Measurements from ENCODE around the gene HNF4A. TPM values are rescaled to one million over a fixed set of nuclear protein-coding genes. Genes with fewer than 3 reads are reported as not detected.

Gene HNF4A
- total RNA-seq, 1 experiment from 2014 or later: not detected

DNA sequence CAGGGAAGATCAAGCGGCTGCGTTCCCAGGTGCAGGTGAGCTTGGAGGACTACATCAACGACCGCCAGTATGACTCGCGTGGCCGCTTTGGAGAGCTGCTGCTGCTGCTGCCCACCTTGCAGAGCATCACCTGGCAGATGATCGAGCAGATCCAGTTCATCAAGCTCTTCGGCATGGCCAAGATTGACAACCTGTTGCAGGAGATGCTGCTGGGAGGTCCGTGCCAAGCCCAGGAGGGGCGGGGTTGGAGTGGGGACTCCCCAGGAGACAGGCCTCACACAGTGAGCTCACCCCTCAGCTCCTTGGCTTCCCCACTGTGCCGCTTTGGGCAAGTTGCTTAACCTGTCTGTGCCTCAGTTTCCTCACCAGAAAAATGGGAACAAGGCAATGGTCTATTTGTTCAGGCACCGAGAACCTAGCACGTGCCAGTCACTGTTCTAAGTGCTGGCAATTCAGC is 68.6 kb downstream of the HNF4A start:
- DNase-seq (ENCODE audit: low read depth): no peak

DNA sequence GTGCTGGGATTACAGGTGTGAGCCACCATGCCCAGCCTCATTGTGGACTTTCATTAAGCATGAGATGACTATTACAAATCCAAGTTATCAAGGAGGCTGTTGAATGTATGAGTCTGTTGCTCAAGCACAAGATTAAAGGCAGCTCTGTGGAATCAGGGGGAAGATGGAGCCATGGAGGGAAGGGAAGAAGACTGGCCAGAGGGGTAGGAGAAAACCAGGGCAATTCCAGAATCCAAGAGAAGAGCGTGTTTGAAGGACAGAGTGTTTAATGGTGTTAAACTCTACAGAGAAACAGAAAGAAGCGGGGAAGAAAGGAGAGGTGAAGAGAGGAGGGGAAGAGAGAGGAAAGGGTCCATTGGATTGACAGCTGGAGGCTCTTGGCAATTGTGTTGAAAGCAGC is 70.4 kb downstream of the HNF4A start:
- no peak for DNase-seq (ENCODE audit: low read depth)

GRCh38 chr20:44426879-44427790 is 71.6 kb downstream of the HNF4A start:
- DNase-seq (ENCODE audit: low read depth): no peak

- no peak for DNase-seq (ENCODE audit: low read depth)
Observed at GRCh38 chr20:44427804-44428173, 72.3 kb downstream of the HNF4A start.

GRCh38 chr20:44428174-44429016 is 72.9 kb downstream of the HNF4A start:
- DNase-seq (ENCODE audit: low read depth): no peak

- DNase-seq (ENCODE audit: low read depth): no peak
Observed at GRCh38 chr20:44429017-44429339, 73.5 kb downstream of the HNF4A start.

DNA sequence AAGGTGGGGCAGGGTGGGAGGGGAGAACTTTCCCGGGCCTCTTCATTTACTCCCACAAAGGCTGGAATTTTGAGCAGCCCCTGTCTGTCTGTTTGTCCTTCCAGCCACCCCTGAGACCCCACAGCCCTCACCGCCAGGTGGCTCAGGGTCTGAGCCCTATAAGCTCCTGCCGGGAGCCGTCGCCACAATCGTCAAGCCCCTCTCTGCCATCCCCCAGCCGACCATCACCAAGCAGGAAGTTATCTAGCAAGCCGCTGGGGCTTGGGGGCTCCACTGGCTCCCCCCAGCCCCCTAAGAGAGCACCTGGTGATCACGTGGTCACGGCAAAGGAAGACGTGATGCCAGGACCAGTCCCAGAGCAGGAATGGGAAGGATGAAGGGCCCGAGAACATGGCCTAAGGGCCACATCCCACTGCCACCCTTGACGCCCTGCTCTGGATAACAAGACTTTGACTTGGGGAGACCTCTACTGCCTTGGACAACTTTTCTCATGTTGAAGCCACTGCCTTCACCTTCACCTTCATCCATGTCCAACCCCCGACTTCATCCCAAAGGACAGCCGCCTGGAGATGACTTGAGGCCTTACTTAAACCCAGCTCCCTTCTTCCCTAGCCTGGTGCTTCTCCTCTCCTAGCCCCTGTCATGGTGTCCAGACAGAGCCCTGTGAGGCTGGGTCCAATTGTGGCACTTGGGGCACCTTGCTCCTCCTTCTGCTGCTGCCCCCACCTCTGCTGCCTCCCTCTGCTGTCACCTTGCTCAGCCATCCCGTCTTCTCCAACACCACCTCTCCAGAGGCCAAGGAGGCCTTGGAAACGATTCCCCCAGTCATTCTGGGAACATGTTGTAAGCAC is 74.1 kb downstream of the HNF4A start:
- no peak for DNase-seq (ENCODE audit: low read depth)

GRCh38 chr20:44430270-44431065 is 75.0 kb downstream of the HNF4A start:
- DNase-seq (ENCODE audit: low read depth): no peak

- no peak for DNase-seq (ENCODE audit: low read depth)
Observed at GRCh38 chr20:44431118-44431501, 75.6 kb downstream of the HNF4A start.

- DNase-seq (ENCODE audit: low read depth): peak; percentile 26
Observed at GRCh38 chr20:44431502-44432234, 76.2 kb downstream of the HNF4A start.

GRCh38 chr20:44432618-44433577 is 77.4 kb downstream of the HNF4A start:
- no peak for DNase-seq (ENCODE audit: low read depth)

DNA sequence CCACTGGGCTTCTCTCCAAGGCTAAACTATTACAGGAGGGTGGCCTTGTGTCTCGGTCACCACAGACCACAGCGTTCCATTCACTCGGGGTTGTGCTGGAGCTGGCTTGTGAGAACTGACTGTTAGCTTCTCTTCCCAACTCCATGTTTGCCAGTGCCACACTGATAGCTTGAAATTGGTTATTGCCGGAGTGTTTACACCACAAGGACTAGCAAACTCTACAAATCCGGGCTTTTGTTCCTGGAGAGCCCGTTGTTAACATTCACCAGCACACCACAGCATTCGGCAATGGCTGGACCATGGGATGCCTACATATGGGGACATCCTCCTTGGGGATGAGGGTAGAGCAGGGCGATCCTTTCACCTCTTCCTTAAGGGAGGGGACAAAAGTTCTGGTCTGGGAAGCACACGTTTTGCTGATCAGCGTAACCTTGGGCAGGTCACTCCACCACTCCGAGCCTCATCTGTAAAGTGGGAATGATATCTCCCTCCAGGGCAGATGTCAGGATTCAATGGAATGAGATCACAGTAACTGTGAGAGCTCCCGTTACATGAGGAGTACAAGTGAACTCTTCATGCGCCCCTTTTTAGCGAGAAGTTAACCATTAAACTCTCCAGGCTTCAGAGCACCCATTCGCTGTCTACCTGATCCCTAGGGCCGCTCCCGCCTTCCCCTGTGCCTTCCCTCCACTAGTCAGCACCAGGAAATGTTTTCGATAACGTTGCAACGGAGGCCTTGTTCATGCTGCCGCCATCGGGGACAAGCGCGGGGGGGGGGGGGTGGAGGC is 78.4 kb downstream of the HNF4A start:
- peak; percentile 25 for DNase-seq (ENCODE audit: low read depth)

DNA sequence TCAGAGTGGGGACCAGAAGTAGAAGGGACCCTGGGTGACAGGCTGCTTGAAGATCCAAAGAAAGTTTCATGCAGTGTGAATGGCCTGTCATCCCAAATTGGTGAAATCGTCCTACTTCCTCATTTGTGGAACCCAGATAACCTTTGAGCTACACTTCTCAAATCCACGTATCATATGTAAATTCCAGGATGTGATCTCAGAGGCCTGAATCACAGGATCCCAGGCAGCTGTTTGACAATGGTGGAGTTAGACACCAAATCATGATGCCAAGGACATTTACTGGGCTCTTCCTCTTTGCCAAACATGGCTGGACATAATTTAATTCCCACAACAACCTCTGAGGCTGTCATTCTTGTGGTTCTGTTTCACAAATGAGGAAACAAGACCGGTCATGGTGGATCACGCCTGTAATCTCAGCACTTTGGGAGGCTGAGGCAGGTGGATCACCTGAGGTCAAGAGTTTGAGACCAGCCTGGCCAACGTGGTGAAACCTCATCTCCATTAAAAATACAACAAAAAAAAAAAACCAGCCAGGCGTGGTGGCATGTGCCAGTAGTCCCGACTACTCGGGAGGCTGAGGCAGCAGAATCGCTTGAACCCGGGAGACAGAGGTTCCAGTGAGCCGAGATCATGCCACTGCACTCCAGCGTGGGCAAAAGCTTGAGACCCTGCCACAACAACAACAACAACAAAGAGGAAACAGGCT is 80.3 kb downstream of the HNF4A start:
- DNase-seq (ENCODE audit: low read depth): no peak

GRCh38 chr20:44436393-44436792 is 80.9 kb downstream of the HNF4A start:
- no peak for DNase-seq (ENCODE audit: low read depth)

- no peak for DNase-seq (ENCODE audit: low read depth)
Observed at GRCh38 chr20:44437497-44437896, 82.0 kb downstream of the HNF4A start.

DNA sequence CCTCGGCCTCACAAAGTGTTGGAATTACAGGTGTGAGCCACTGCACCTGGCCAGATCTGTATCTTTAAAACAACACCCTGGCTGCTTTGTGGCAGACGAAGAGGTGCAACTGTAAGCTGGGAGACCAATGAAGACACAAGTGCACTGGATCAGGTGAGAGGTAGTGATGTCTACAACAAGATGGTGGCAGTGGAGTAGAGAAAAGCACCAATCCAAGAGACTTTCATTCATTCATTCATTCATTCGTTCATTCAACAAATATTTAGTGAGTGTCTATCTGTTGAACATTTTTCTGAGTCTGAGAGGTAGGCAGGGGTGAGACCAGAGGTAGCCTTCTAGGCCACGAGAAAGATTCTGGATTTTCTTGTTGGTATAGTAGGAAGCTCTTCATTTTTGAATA is 83.3 kb downstream of the HNF4A start:
- no peak for DNase-seq (ENCODE audit: low read depth)

- no peak for DNase-seq (ENCODE audit: low read depth)
Observed at GRCh38 chr20:44439318-44439717, 83.8 kb downstream of the HNF4A start.
